ENCODE data around the gene CFAP57. TPM values are rescaled to one million over a fixed set of nuclear protein-coding genes. Genes with fewer than 3 reads are reported as not detected.

The CFAP57 gene
- total RNA-seq, 1 experiment from 2014 or later: 1.7 TPM

- H3K79me2 ChIP-seq (ENCODE audit: low read depth): no peaks in the 10 kb centered on the region; the same call in 1 of the 2 replicates
- DNase-seq: no peak
- peaks cover 27% of the 10 kb centered on the region; the same call in 1 of the 2 replicates for H3F3A ChIP-seq (ENCODE audit: insufficient read depth, low read depth)
- no peaks in the 10 kb centered on the region for H3K36me3 ChIP-seq (ENCODE audit: low read depth)
- H3K4me2 ChIP-seq: peak overlapping the region; percentile 92
- H3K4me3 ChIP-seq: peak overlapping the region; percentile 59
- TF ChIP-seq CTCF (conservative IDR thresholded peaks at IDR 0.05): no peak
- no peak for TF ChIP-seq EZH2 (IDR thresholded peaks at IDR 0.05; ENCODE audit: low read depth)
- no peaks in the 10 kb centered on the region for H3K27me3 ChIP-seq (ENCODE audit: insufficient read depth, low read depth)
- peak overlapping the region; percentile 81 for H3K27ac ChIP-seq
- H4K20me1 ChIP-seq (ENCODE audit: insufficient read depth): no peaks in the 10 kb centered on the region
- no peak overlapping the region for H2AFZ ChIP-seq
- intact Hi-C loops (cut with micrococcal nuclease; ENCODE audit: unreplicated experiment): loop anchor here (2.0 kb wide), 4 partner anchors 65 to 95 kb away; partner anchors contain the start of gene CDC20
- H3K9me3 ChIP-seq (ENCODE audit: insufficient read depth, low read depth): no peaks in the 10 kb centered on the region
- POLR2A ChIA-PET (ENCODE audit: unreplicated experiment): interaction anchor here (0.5 to 1.7 kb wide), 9 partner anchors 10 to 1211 kb away, joined by 3 to 16 read pairs (median 4); partner anchors contain the start of genes CCDC30 and CDC20
- H3K9me2 ChIP-seq (ENCODE audit: insufficient read depth): no peaks in the 10 kb centered on the region
- TSS peak; percentile 80 for BruUV-seq (replicated peaks)
- CTCF ChIA-PET: no interaction called here
- peaks cover 25% of the 10 kb centered on the region for H3K4me1 ChIP-seq (replicated peaks; ENCODE audit: insufficient read depth)
Measured at GRCh38 chr1:43271186-43272118, 99.3 kb downstream of the CFAP57 start.

GRCh38 chr1:43272161-43272560 lies 100.0 kb downstream of the CFAP57 start:
- H3K9me3 ChIP-seq (ENCODE audit: insufficient read depth, low read depth): no peaks in the 10 kb centered on the region
- no peak overlapping the region for H3K4me3 ChIP-seq
- H2AFZ ChIP-seq: no peak overlapping the region
- no peak for DNase-seq
- peaks cover 25% of the 10 kb centered on the region for H3K4me1 ChIP-seq (replicated peaks; ENCODE audit: insufficient read depth)
- POLR2A ChIA-PET (ENCODE audit: unreplicated experiment): interaction anchor here (0.6 kb wide), 1 partner anchor 13 kb away, joined by 3 read pairs; no protein-coding TSS in a partner anchor
- no peak overlapping the region for H3K4me2 ChIP-seq
- H3K27me3 ChIP-seq (ENCODE audit: insufficient read depth, low read depth): no peaks in the 10 kb centered on the region
- no peaks in the 10 kb centered on the region; the same call in 1 of the 2 replicates for H3K79me2 ChIP-seq (ENCODE audit: low read depth)
- H3F3A ChIP-seq (ENCODE audit: insufficient read depth, low read depth): peaks cover 27% of the 10 kb centered on the region; the same call in 1 of the 2 replicates
- no peaks in the 10 kb centered on the region for H4K20me1 ChIP-seq (ENCODE audit: insufficient read depth)
- H3K36me3 ChIP-seq (ENCODE audit: low read depth): no peaks in the 10 kb centered on the region
- H3K27ac ChIP-seq: no peak overlapping the region
- TF ChIP-seq CTCF (conservative IDR thresholded peaks at IDR 0.05) (no peak), EZH2 (IDR thresholded peaks at IDR 0.05; ENCODE audit: low read depth) (no peak)
- no peaks in the 10 kb centered on the region for H3K9me2 ChIP-seq (ENCODE audit: insufficient read depth)
- CTCF ChIA-PET: no interaction called here
- BruUV-seq (replicated peaks): no TSS peak
- intact Hi-C loops (cut with micrococcal nuclease; ENCODE audit: unreplicated experiment): no loop called here

GRCh38 chr1:43272576-43273571 lies 100.7 kb downstream of the CFAP57 start:
- no peak overlapping the region for H3K4me3 ChIP-seq
- H4K20me1 ChIP-seq (ENCODE audit: insufficient read depth): no peaks in the 10 kb centered on the region
- peaks cover 25% of the 10 kb centered on the region for H3K4me1 ChIP-seq (replicated peaks; ENCODE audit: insufficient read depth)
- H3F3A ChIP-seq (ENCODE audit: insufficient read depth, low read depth): peaks cover 27% of the 10 kb centered on the region; the same call in 1 of the 2 replicates
- no peak overlapping the region for H2AFZ ChIP-seq
- BruUV-seq (replicated peaks): no TSS peak
- no peaks in the 10 kb centered on the region for H3K27me3 ChIP-seq (ENCODE audit: insufficient read depth, low read depth)
- no peaks in the 10 kb centered on the region for H3K9me2 ChIP-seq (ENCODE audit: insufficient read depth)
- no peak overlapping the region for H3K4me2 ChIP-seq
- TF ChIP-seq EZH2 (IDR thresholded peaks at IDR 0.05; ENCODE audit: low read depth) (no peak), CTCF (conservative IDR thresholded peaks at IDR 0.05) (no peak)
- ChIA-PET CTCF (no interaction called here), POLR2A (ENCODE audit: unreplicated experiment) (interaction anchor here (0.6 kb wide), 1 partner anchor 44 kb away, joined by 4 read pairs; no protein-coding TSS in a partner anchor)
- no peak for DNase-seq
- H3K79me2 ChIP-seq (ENCODE audit: low read depth): no peaks in the 10 kb centered on the region; the same call in 1 of the 2 replicates
- intact Hi-C loops (cut with micrococcal nuclease; ENCODE audit: unreplicated experiment): no loop called here
- no peak overlapping the region for H3K27ac ChIP-seq
- H3K36me3 ChIP-seq (ENCODE audit: low read depth): no peaks in the 10 kb centered on the region
- no peaks in the 10 kb centered on the region for H3K9me3 ChIP-seq (ENCODE audit: insufficient read depth, low read depth)
